Measurements from ENCODE around the gene STS. TPM values are rescaled to one million over a fixed set of nuclear protein-coding genes. Genes with fewer than 3 reads are reported as not detected.

STS gene
- total and polyA plus RNA-seq, 2 experiments from 2014 or later = 0.44 to 1.7 TPM

DNA sequence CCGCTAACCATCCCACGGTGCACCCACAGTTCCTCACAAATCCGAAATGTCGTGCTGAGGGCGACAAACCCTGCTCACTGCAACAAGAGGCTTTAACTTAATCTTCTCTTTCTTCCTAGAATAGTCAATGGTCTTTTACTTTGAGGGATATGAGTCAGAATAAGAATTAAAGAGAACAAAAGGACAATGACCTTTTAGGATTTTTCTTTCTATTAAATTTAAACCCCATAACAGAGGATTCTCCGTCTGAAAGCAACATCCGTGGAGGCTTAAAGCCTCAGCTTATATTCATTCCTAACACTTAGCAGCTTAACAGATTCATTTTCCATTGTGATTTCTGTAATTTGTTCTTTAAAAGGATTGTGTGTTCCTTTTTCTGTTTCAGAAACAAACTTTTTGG is 45.4 kb downstream of the STS start (continued):
- TF ChIP-seq ZNF462 (CRISPR knock-in tag; IDR thresholded peaks at IDR 0.05) (no peak), STAT1 (IDR thresholded peaks at IDR 0.05; ENCODE audit: unreplicated experiment) (no peak), ZNF114 (CRISPR knock-in tag; IDR thresholded peaks at IDR 0.05) (no peak), CTCF (conservative IDR thresholded peaks at IDR 0.05; ENCODE audit: low read depth in 2 of 2) (no peak), EZH2phosphoT487 (IDR thresholded peaks at IDR 0.05; ENCODE audit: unreplicated experiment) (no peak)

DNA sequence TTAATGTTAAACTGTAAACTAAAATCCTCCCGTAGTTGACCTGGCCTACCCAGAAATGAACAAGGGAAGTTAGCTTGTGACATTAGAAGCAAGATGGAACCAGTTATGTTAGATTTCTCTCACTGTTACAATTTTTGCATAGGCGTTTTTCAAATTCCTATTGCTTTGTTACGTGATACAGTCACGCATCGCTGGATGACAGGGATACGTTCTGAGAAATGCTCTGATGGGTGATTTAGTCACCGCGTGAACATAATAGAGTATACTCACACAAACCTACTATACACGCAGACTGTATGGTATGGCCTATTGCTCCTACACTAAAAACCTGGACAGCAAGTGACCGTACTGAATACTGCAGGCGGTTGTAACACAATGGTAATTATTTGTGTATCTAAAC is 47.1 kb downstream of the STS start:
- Mint-ChIP-seq H3K9me3 (peaks cover 3% of the 10 kb centered on the region), H3K36me3 (ENCODE audit: low read depth) (peaks cover 3% of the 10 kb centered on the region; the same call in 2 of the 3 replicates), H3K27me3 (ENCODE audit: insufficient read depth, low read depth, poor library complexity) (peaks cover 4% of the 10 kb centered on the region), H3K4me3 (no peak overlapping the region), H3K4me1 (peaks cover 14% of the 10 kb centered on the region), H3K27ac (no peak overlapping the region)
- Histone ChIP-seq H3K27me3 (ENCODE audit: insufficient read depth) (no peaks in the 10 kb centered on the region), H3K4me1 (ENCODE audit: insufficient read depth) (no peaks in the 10 kb centered on the region), H3K4me3 (no peak overlapping the region), H2AFZ (no peak overlapping the region), H4K20me1 (replicated peaks; ENCODE audit: insufficient read depth) (no peaks in the 10 kb centered on the region), H3K9me2 (ENCODE audit: insufficient read depth) (no peaks in the 10 kb centered on the region), H3K36me3 (ENCODE audit: insufficient read depth) (no peaks in the 10 kb centered on the region), H3F3A (replicated peaks; ENCODE audit: low read depth) (no peaks in the 10 kb centered on the region), H3K27ac (ENCODE audit: low read depth) (no peak overlapping the region), H3K79me2 (replicated peaks; ENCODE audit: insufficient read depth) (no peaks in the 10 kb centered on the region), H3K4me2 (no peak overlapping the region)
- ATAC-seq = no peak
- no peak for DNase-seq (ENCODE audit: low spot score)
- no peak for TF ChIP-seq CTCF (conservative IDR thresholded peaks at IDR 0.05; ENCODE audit: low read depth in 2 of 2)
- no peak for TF ChIP-seq NANOG (IDR thresholded peaks at IDR 0.05; ENCODE audit: borderline replicate concordance)
- TF ChIP-seq ZNF331 (CRISPR knock-in tag; IDR thresholded peaks at IDR 0.05; ENCODE audit: low read depth) = no peak
- no peak for TF ChIP-seq JUNB (IDR thresholded peaks at IDR 0.05; ENCODE audit: unreplicated experiment)
- no peak for TF ChIP-seq ZNF114 (CRISPR knock-in tag; IDR thresholded peaks at IDR 0.05)
- no peak for TF ChIP-seq ETS1 (IDR thresholded peaks at IDR 0.05)

All from GM23338 (cell line).